HG03280 (cell line): Measurements from ENCODE around the gene REV1.
A peak's percentile ranks its signal among the peaks of the same experiment; 100 is the strongest.
"Not testable (repeated sequence)": the region's sequence is repeated elsewhere in the genome, so short reads cannot be mapped to it uniquely, and the experiment has no call there.

ENCODE experiments used
- ATAC-seq: cut with Tn5 transposase; IDR thresholded peaks from one replicate; pipeline ENCODE4 v1.9.1; 2021; ENCODE audit warnings: mild to moderate bottlenecking, moderate library complexity; ENCODE audit not compliant: unreplicated experiment

The REV1 gene

GRCh38 chr2:99489761-99490622, at the start of gene REV1:
REV1 (minus strand) TSS chr2:99490017; CDS start chr2:99464975, 25,042 bp downstream.
- ATAC-seq: peak; percentile 79

- no peak for ATAC-seq
Observed at GRCh38 chr2:99537910-99538485, 48.2 kb upstream of the REV1 start.

DNA sequence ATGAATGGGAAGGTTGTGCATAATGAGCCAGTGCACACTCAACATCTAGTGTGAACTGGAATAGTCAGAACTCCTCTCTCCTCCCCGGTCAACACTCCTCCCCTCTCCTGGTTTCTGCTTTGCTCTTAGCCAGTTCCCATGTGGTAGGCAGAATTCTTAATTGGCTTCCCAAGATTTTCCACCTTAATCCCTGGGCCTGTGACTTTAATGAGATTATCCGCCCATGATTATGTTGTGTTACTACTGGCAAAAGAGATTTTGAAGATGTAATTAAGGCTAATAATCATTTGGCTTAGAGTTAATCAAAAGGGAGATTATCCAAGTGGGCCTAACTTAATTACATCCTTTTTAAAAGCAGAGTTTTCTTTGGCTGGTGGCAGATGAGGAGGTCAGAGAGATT, 34.2 kb upstream of the REV1 start:
- ATAC-seq: no peak

DNA sequence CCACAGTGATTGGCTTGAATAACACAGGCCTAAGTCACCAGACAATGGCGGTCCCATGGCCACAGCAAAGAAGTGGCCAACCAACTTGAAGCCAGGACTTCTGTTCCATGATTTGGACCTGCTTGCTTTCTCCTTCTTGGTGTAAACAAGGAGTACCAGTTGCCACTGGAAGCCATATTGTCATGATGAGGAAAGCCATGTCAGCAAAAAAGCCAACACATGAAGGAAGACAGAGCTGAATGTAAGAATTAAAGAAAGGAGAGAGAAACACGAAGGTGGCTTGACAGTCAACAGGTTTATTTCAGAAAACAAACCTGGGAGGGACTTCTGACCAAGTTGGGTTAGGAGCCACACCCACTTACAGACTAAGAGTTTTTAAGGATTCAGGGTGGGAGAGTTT, 32.3 kb upstream of the REV1 start:
- ATAC-seq: no peak

- ATAC-seq: no peak
Observed at GRCh38 chr2:99520813-99521212, 31.0 kb upstream of the REV1 start.

GRCh38 chr2:99520195-99520594, 30.4 kb upstream of the REV1 start:
- no peak for ATAC-seq

DNA sequence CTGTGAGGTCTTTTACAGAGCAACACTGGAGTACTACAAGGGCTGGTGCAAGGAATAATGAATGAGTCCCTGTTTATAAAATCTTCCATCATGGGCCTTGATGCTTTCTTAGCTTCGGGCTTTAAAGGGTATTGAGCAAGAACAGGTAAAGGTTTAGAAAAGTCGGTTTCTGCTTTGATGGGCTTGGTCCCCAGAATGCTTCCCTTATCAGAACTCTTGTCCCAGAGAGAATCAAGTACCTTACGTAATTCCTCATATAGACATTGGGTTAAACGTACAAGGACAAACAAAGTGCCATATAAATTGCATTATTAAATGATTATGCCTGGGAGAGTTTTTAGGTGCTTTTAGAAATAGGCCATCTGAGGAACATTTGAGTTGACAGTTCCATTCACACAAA, 24.5 kb upstream of the REV1 start:
- no peak for ATAC-seq

DNA sequence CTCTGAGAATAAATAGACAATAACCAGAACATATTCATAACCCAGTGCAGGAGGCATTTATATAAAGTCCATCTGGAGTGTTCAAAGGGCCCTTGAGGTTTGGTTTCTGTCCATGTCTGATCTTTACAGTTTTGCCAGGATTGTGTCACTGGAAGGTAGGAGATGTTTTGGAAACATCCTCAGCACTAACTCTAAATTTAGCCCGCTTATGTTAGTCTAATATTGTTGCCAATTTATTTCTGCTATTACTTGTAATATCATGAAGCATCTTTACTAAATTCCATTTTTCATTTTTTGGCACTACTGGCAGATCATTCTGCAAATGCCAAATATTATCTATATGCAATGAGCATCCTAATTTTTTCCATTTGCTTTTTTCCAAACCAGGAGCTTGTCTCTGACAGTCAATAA, 22.4 kb upstream of the REV1 start:
- ATAC-seq: no peak

DNA sequence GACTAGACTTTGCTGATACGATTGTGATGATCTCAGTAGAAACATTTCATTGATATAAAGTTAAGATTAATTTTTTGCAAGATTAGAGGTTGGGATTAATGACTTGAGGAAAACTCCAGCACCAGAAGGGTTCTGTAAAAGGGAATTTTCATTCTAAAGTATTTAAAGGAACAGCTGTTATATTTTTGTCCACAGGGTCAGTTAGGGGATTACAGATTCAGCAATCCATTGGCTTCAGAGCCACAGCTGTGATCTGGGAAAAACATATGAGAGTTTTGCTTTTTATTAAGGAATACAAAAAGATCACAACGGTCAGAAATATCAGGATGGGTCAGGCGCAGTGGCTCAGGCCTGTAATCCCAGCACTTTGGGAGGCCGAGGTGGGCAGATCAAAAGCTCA, 19.6 kb upstream of the REV1 start:
- no peak for ATAC-seq

GRCh38 chr2:99507937-99508818, 18.4 kb upstream of the REV1 start:
- ATAC-seq: no peak

DNA sequence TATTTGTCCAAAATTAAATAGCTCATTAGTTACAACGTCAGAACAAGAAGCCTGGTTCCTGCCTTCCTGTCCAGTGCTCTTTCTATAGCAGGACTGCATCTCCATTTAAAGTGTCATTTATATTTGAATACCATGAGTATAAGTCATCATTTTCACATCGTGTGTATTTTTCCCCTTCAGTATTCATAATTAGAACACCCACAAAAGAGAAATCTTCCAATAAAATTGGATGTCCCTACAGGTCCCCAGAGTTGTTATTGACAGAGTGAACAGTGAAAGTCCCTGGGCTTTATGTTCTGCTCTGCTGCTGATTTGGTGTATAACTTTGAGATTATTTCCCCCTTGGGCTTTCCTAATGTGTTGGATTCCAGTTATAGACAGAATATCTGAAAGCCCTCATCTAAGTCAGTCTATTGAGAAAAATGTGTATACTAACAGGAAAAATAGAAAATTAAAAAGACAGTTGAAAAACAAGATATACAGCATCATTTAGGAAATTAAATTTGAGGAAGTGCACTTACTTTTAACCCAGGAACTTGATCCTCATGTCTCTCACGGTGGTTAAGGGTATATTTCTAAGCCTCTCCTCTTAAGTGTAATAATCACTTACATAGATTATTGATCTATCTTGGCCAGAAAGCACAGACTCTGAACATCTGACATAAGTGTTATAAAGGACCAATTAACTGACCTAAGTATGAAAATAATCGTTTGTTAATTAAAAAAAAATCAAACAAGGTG, 15.2 kb upstream of the REV1 start:
- ATAC-seq: no peak

- ATAC-seq: not testable (repeated sequence)
Observed at GRCh38 chr2:99503662-99504416, 14.0 kb upstream of the REV1 start.

GRCh38 chr2:99496021-99496420, 6.2 kb upstream of the REV1 start:
- no peak for ATAC-seq

DNA sequence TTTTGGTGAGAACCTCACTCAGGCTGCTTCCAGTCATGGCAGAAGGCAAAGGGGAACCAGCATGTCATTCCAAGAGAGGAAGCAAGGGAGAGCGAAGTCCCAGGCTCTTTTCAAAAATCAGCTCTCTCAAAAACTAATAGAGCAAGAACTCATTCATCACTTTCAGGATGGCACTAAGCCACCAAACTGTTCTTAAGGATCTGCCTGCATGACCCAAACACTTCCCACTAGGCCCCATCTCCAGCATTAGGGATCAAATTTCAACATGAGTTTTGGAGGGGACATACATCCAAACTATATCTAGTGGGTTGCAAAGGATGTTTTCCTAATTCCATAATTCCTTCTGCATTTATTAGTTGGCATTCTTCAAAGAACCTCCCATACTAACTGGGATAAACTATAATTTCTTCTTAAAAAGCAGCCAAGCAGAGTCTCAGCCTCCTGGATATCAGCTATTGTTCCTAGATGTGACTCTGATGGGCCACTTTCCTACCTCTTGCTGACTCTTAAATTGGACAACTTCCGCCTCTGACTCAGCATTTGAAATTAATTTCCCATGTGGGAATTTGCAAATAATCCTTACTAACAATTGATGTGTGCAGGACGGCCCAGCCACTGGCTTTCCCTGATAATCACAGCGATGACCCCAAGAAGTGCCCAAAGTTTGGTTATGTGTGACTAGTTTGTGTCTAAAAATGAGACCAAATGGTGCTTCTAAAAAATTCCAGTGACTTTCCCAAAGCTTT, 5.5 kb upstream of the REV1 start:
- no peak for ATAC-seq

DNA sequence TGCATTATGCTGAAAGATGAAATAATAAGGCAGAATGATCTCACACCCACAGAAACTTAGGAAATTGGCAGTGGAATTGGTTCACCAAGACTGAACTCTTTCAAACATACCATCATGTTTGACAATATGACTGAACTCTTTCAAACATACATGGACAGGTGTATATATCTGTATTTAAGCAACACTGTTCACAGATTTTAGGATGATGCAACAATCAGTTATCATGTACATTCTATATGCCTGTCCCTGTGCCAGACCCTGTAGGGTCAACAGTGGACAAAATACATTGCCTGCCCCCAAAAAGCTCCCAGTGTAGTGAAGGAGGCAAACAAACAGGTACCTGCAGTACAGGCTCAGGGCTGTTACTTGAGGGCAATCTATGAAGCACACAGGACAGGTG, 2.9 kb upstream of the REV1 start:
- no peak for ATAC-seq

DNA sequence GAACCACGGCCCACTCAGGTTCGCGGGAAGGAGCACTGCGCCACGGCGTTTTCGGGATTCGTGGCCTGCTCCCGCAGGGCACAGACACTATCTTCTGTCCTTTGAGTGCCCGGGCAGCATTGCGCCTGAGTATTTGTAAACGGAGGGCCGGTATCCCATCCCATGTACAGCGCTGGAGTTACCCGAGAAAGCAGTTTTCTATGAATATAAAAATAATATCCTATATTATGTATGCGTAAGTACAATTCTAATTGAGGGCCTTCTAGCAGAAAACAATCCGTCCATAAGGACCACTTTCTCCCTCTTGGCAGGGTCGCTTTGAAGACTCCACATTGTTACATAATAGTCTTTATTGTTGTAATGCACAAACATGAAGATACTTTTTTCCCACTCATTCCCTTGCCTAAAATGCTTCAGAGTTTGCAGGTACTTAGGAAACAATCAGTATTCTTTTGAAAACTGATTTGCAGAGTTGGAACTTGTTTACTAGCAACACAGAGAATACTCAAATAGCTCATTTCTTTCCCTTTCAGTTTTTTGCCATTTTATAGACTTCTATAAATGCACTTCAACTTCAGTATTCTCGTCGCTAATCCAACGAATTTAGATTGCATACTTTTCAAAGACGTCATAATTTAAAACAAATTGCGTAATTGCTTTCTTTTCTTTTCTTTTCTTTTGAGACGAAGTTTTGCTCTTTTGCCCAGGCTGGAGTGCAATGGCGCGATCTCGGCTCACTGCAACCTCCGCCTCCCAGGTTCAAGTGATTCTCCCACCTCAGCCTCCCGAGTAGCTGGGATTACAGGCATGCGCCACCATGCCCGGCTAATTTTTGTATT, 1.0 kb upstream of the REV1 start:
- ATAC-seq: peak; percentile 0

- peak; percentile 39 for ATAC-seq
Observed at GRCh38 chr2:99489063-99489760, 605 bp downstream of the REV1 start.

- no peak for ATAC-seq
Observed at GRCh38 chr2:99488539-99489062, 1.2 kb downstream of the REV1 start.
